Astrocyte (in vitro differentiated cells and primary cell): ENCODE results near the gene DACT3.

Experiments
- EZH2 ChIP-seq: IDR thresholded peaks from 2 replicates; pipeline ENCODE4 v1.6.1; 2012; ENCODE audit warnings: mild to moderate bottlenecking, low read length, inconsistent platforms; ENCODE audit not compliant: insufficient read depth
- TF ChIP-seq, protein P1 (sequence below): IDR thresholded peaks from 2 replicates; pipeline ENCODE4 v1.5.1; 2011; ENCODE audit warnings: low read depth, mild to moderate bottlenecking, inconsistent platforms, low read length, moderate library complexity; ENCODE audit not compliant: insufficient read depth

- TF ChIP-seq, protein P1, sequence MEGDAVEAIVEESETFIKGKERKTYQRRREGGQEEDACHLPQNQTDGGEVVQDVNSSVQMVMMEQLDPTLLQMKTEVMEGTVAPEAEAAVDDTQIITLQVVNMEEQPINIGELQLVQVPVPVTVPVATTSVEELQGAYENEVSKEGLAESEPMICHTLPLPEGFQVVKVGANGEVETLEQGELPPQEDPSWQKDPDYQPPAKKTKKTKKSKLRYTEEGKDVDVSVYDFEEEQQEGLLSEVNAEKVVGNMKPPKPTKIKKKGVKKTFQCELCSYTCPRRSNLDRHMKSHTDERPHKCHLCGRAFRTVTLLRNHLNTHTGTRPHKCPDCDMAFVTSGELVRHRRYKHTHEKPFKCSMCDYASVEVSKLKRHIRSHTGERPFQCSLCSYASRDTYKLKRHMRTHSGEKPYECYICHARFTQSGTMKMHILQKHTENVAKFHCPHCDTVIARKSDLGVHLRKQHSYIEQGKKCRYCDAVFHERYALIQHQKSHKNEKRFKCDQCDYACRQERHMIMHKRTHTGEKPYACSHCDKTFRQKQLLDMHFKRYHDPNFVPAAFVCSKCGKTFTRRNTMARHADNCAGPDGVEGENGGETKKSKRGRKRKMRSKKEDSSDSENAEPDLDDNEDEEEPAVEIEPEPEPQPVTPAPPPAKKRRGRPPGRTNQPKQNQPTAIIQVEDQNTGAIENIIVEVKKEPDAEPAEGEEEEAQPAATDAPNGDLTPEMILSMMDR, result no peak
- TF ChIP-seq EZH2, result no peak
Observed at GRCh38 chr19:46674416-46675178, 13.6 kb upstream of the DACT3 start.
